HG03095 (cell line): ENCODE results near the gene HSD3B7.
"Not testable (repeated sequence)": the region's sequence is repeated elsewhere in the genome, so short reads cannot be mapped to it uniquely, and the experiment has no call there.

Experiments used
- ATAC-seq: cut with Tn5 transposase; IDR thresholded peaks from one replicate; pipeline ENCODE4 v1.9.1; 2021; ENCODE audit warnings: moderate library complexity; ENCODE audit not compliant: unreplicated experiment

Gene HSD3B7

GRCh38 chr16:30984669-30985400 lies at the start of gene HSD3B7:
Gene HSD3B7 (plus strand): TSS chr16:30985207. CDS start chr16:30985659, 452 bp downstream.
- ATAC-seq: peak; percentile 51

GRCh38 chr16:30937692-30938091 lies 47.3 kb upstream of the HSD3B7 start:
- ATAC-seq: no peak

- not testable (repeated sequence) for ATAC-seq
Measured at GRCh38 chr16:30939571-30939970, 45.4 kb upstream of the HSD3B7 start.

- ATAC-seq: peak; percentile 72
Measured at GRCh38 chr16:30941600-30942425, 43.2 kb upstream of the HSD3B7 start.

GRCh38 chr16:30942426-30942806 lies 42.6 kb upstream of the HSD3B7 start:
- no peak for ATAC-seq

GRCh38 chr16:30944352-30944751 lies 40.7 kb upstream of the HSD3B7 start:
- no peak for ATAC-seq

GRCh38 chr16:30946671-30947540 lies 38.1 kb upstream of the HSD3B7 start:
- ATAC-seq: no peak

GRCh38 chr16:30947541-30947858 lies 37.5 kb upstream of the HSD3B7 start:
- no peak for ATAC-seq

GRCh38 chr16:30947859-30948666 lies 36.9 kb upstream of the HSD3B7 start:
- ATAC-seq: no peak

- peak; percentile 59 for ATAC-seq
Measured at GRCh38 chr16:30948667-30949649, 36.0 kb upstream of the HSD3B7 start, which contains the start of gene ORAI3. Gene ORAI3 (plus strand): TSS chr16:30949068. CDS start chr16:30949290, 222 bp downstream.

GRCh38 chr16:30949650-30950515 lies 35.1 kb upstream of the HSD3B7 start:
- peak; percentile 52 for ATAC-seq

GRCh38 chr16:30950516-30951065 lies 34.4 kb upstream of the HSD3B7 start:
- ATAC-seq: no peak

- ATAC-seq: no peak
Measured at GRCh38 chr16:30951193-30951592, 33.8 kb upstream of the HSD3B7 start.

- no peak for ATAC-seq
Measured at GRCh38 chr16:30951750-30952149, 33.3 kb upstream of the HSD3B7 start.

GRCh38 chr16:30953111-30953510 lies 31.9 kb upstream of the HSD3B7 start:
- no peak for ATAC-seq

GRCh38 chr16:30953511-30954124 lies 31.4 kb upstream of the HSD3B7 start:
- no peak for ATAC-seq

- ATAC-seq: no peak
Measured at GRCh38 chr16:30954993-30955392, 30.0 kb upstream of the HSD3B7 start.
